GM13976 (cell line): ENCODE results near the gene CENPE.

Source experiments
- DNase-seq: peaks from one replicate; pipeline ENCODE4 v3.0.0; 2012; ENCODE audit warnings: low spot score
- in situ Hi-C: fragments of 300-500 bp; cut with MboI; formaldehyde crosslinking; loops from one replicate; pipeline ENCODE4 v1.12.0; 2022; ENCODE audit warnings: low sequenced_read_pairs, mixed read lengths, inconsistent platforms; ENCODE audit not compliant: unreplicated experiment
- TF ChIP-seq, protein P1 (sequence below): IDR thresholded peaks from 2 replicates; pipeline ENCODE4 v1.5.1; 2012; ENCODE audit warnings: borderline replicate concordance, mild to moderate bottlenecking; ENCODE audit not compliant: insufficient read depth; ENCODE audit errors: extremely low read depth, missing control alignments, control extremely low read depth

The CENPE gene

DNA sequence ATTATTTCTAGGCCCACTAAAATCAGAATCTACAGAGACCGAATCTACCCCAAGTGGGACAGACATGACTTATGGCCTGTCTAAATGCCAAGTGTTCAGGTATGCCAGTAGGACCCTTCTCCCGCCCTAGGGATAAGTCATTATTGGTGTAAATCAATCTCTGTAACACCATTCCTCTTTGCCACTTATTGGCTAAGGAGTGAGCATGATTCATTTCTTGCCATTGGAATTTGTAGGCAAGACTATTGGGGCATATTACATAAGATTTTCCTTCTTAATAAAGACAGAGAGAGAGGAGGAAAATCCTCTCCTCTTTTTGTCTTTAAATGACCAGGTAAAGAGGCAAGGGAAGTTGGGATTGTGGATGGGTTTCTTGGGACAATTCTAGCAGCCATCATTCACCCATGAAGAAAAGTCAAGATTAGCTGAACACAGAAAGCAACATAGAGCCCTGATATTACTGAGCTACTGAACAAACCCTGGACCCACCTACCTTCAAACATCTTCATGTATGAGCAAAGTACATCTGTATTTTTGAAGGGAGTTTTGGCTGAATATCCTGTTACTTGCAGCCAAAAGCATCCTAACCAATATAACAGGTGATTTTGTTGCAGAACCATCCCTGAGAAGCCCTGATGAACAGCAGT, 124.2 kb downstream of the CENPE start:
- in situ Hi-C loops: no loop called here
- TF ChIP-seq, protein P1, sequence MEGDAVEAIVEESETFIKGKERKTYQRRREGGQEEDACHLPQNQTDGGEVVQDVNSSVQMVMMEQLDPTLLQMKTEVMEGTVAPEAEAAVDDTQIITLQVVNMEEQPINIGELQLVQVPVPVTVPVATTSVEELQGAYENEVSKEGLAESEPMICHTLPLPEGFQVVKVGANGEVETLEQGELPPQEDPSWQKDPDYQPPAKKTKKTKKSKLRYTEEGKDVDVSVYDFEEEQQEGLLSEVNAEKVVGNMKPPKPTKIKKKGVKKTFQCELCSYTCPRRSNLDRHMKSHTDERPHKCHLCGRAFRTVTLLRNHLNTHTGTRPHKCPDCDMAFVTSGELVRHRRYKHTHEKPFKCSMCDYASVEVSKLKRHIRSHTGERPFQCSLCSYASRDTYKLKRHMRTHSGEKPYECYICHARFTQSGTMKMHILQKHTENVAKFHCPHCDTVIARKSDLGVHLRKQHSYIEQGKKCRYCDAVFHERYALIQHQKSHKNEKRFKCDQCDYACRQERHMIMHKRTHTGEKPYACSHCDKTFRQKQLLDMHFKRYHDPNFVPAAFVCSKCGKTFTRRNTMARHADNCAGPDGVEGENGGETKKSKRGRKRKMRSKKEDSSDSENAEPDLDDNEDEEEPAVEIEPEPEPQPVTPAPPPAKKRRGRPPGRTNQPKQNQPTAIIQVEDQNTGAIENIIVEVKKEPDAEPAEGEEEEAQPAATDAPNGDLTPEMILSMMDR: no peak

DNA sequence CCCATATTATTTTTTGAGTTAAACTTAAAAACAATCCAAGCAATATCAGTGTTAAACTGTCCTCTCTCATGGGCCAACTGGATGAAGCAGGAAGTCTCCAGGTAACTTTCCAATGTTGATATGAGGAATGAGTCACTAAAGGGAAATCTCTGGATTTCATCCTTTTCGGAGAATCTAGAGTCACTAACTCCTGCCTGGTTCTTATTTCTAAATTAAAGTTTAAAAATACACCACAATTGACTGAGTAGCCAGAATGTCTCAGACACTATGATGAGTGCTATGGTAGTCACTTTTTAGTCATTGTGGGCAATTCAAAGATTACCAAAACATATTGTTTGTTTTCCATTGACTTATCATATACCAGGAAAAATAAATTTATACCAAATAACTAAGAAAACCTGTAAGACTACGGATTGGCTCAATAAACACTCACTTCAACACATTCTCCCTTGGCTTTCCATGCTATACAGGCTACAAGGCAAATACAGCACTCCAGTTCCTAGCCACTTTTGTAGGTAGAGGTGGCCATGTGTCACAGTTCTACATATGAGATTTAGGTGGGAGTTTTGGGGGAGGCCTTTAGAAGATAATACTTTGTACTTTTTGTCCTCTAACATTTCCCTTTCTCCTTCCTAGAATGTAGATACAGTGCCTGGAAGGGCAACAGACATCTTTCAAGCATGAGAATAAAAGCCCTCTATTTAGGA, 130.1 kb downstream of the CENPE start:
- TF ChIP-seq, protein P1: no peak
- in situ Hi-C loops: no loop called here
- no peak for DNase-seq

More for the DNA sequence above, 124.2 kb downstream of the CENPE start:
- DNase-seq: no peak

DNA sequence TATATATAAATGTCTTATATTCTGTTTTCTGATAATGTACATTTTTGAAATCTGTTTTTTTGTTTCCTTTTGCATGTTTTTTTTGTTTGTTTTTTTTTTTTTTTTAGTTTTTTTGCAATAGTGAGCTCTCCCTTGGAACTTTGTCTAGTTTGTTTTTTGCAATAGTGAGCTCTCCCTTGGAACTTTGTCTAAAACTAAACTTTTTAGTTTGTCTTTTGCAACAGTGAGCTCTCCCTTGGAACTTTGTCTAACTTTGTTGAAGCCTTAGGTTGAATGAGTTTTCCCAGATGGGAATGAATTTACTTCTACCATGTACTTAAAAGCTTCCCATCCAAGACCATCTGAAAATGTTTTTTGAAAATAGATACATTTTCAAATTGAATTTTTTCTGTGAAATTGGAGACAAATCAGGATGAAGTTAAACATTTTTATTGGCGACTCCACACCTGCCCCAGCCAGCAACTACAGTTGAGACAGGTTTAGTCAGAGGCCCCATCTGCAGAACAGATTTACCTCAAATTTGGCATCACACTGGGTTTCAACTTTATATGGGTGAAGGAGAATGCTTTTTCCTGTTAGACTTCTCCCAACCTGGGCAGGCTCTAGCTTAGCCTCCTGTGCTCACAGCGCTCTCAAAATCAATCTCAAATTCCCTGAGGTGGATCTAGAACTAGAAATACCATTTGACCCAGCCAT, 137.5 kb downstream of the CENPE start:
- in situ Hi-C loops: no loop called here
- TF ChIP-seq, protein P1: no peak
- no peak for DNase-seq
